IMR-90 (cell line): ENCODE data around the gene CIC.

Source experiments
- BHLHE40 ChIP-seq: fragments of 150-350 bp; IDR thresholded peaks from 2 replicates; pipeline ENCODE4 v1.6.1; 2016; ENCODE audit warnings: mild to moderate bottlenecking, low read depth, low read length
- CHD1 ChIP-seq: IDR thresholded peaks from 2 replicates; pipeline ENCODE4 v1.6.1; 2012; ENCODE audit warnings: low read depth, low read length, improper control_type of control experiment
- MAFK ChIP-seq: IDR thresholded peaks from 2 replicates; pipeline ENCODE4 v1.6.1; 2012; ENCODE audit warnings: low read depth, low read length, improper control_type of control experiment
- MXI1 ChIP-seq: IDR thresholded peaks from 2 replicates; pipeline ENCODE4 v1.6.1; 2012; ENCODE audit warnings: low read depth, mild to moderate bottlenecking, low read length, moderate library complexity, borderline replicate concordance
- NFE2L2 ChIP-seq: fragments of 150-350 bp; IDR thresholded peaks from 2 replicates; pipeline ENCODE4 v1.6.1; 2016; ENCODE audit warnings: low read depth, mild to moderate bottlenecking, low read length
- POLR2A ChIP-seq: IDR thresholded peaks from 2 replicates; pipeline ENCODE4 v1.6.1; 2012; ENCODE audit warnings: mild to moderate bottlenecking, low read depth, low read length
- RAD21 ChIP-seq: IDR thresholded peaks from 2 replicates; pipeline ENCODE4 v1.6.1; 2012; ENCODE audit warnings: low read length, improper control_type of control experiment
- RCOR1 ChIP-seq: IDR thresholded peaks from 2 replicates; pipeline ENCODE4 v1.6.1; 2012; ENCODE audit warnings: mild to moderate bottlenecking, low read length, improper control_type of control experiment; ENCODE audit not compliant: insufficient replicate concordance
- RFX5 ChIP-seq: IDR thresholded peaks from 2 replicates; pipeline ENCODE4 v1.8.0; 2012; ENCODE audit warnings: low read depth, mild to moderate bottlenecking, low read length, moderate library complexity
- SMC3 ChIP-seq: fragments of 150-350 bp; IDR thresholded peaks from 2 replicates; pipeline ENCODE4 v1.6.1; 2016; ENCODE audit warnings: low read depth, mild to moderate bottlenecking, antibody characterized with exemption, low read length, moderate library complexity
- TF ChIP-seq, protein P1 (sequence below): conservative IDR thresholded peaks from 2 replicates; pipeline ENCODE4 v1.5.1; 2012; ENCODE audit warnings: mild to moderate bottlenecking, low read depth, low read length, improper control_type of control experiment
- TF ChIP-seq, protein P2 (sequence below): fragments of 150-350 bp; IDR thresholded peaks from 2 replicates; pipeline ENCODE4 v1.6.1; 2017; ENCODE audit warnings: mild to moderate bottlenecking, antibody characterized with exemption, low read length, low read depth
- TF ChIP-seq, protein P3 (sequence below): fragments of 150-350 bp; IDR thresholded peaks from 2 replicates; pipeline ENCODE4 v1.6.1; 2016; ENCODE audit warnings: low read depth, mild to moderate bottlenecking, low read length, moderate library complexity, borderline replicate concordance

DNA sequence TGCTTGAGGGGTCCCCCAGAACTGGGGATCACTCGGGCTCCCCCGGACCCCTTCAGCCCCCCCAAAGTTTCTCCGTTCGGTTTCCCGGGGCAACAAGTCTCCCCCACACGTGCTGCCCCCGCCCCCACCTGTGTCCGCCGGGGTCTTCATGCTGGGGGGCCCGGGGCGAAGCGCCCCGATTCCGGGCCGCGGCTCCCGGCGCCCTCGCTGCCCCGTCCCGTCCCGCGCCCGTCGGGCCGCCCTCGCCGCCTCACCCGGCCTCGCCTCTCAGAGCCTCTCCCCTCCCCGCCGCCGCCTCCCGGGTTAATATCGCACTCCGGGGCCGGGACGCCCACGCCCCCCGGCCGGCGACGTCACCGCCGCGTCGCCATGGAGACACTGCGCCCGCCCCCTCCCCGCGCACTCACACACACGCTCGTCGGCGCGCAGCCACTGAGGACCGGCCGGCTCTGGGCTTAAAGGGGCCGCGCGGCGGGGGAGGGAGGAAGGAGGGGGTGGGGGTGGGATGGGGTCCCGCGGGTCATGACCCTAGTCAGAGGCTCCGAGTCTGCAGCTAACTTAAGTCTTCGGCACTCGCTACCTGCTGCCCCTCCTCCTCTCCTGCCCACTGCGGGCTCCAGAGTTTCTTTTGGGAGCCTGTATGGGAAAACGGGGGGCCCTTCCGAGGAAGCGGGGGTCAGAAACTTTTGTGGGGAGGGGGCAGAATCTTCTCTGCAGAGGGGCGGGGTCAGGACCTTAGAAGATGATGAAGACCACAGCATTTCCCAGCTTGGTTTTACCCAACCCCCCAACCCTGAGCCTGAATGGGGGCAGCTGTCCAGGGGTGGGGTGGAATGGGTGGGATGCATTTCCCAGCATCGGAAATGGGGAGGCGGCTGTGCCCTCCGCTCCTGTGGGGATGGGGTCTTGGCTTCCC is 13.9 kb upstream of the CIC start, which contains the start of gene ERF:
- TF ChIP-seq, protein P1, sequence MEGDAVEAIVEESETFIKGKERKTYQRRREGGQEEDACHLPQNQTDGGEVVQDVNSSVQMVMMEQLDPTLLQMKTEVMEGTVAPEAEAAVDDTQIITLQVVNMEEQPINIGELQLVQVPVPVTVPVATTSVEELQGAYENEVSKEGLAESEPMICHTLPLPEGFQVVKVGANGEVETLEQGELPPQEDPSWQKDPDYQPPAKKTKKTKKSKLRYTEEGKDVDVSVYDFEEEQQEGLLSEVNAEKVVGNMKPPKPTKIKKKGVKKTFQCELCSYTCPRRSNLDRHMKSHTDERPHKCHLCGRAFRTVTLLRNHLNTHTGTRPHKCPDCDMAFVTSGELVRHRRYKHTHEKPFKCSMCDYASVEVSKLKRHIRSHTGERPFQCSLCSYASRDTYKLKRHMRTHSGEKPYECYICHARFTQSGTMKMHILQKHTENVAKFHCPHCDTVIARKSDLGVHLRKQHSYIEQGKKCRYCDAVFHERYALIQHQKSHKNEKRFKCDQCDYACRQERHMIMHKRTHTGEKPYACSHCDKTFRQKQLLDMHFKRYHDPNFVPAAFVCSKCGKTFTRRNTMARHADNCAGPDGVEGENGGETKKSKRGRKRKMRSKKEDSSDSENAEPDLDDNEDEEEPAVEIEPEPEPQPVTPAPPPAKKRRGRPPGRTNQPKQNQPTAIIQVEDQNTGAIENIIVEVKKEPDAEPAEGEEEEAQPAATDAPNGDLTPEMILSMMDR: no peak
- TF ChIP-seq BHLHE40 (no peak), MAFK (no peak), POLR2A (peak; percentile 95), RAD21 (no peak), SMC3 (no peak; the same call in 1 of the 2 replicates), MXI1 (peak; percentile 42; the same call in 1 of the 2 replicates), RFX5 (no peak), NFE2L2 (no peak), RCOR1 (no peak), CHD1 (no peak; the same call in 1 of the 2 replicates)
- TF ChIP-seq, protein P2, sequence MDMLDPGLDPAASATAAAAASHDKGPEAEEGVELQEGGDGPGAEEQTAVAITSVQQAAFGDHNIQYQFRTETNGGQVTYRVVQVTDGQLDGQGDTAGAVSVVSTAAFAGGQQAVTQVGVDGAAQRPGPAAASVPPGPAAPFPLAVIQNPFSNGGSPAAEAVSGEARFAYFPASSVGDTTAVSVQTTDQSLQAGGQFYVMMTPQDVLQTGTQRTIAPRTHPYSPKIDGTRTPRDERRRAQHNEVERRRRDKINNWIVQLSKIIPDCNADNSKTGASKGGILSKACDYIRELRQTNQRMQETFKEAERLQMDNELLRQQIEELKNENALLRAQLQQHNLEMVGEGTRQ: no peak
- TF ChIP-seq, protein P3, sequence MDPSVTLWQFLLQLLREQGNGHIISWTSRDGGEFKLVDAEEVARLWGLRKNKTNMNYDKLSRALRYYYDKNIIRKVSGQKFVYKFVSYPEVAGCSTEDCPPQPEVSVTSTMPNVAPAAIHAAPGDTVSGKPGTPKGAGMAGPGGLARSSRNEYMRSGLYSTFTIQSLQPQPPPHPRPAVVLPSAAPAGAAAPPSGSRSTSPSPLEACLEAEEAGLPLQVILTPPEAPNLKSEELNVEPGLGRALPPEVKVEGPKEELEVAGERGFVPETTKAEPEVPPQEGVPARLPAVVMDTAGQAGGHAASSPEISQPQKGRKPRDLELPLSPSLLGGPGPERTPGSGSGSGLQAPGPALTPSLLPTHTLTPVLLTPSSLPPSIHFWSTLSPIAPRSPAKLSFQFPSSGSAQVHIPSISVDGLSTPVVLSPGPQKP: no peak
